MCF 10A (cell line): ENCODE measurements around the gene BSPRY. TPM values are rescaled to one million over a fixed set of nuclear protein-coding genes. Genes with fewer than 3 reads are reported as not detected.
"Not testable (repeated sequence)": the region's sequence is repeated elsewhere in the genome, so short reads cannot be mapped to it uniquely, and the experiment has no call there.

ENCODE experiments used
- BruUV-seq: library from RNA; stranded (reverse); fragments of 400-500 nt; replicated peaks from 2 replicates; lab custom pipeline; 2021; lab: Mats Ljungman, UMichigan
- CTCF ChIA-PET: fragments of 300-600 bp; sonication (Branson Sonifier 250); formaldehyde crosslinking; extraction: SDS; loops from one replicate; lab custom pipeline; 2021; ENCODE audit warnings: antibody characterized with exemption, inconsistent platforms; lab: Yijun Ruan, JAX
- POLR2A ChIA-PET: fragments of 300-600, 350-650 bp; sonication (Branson Sonifier 250); formaldehyde crosslinking; extraction: SDS; loops from one replicate; lab custom pipeline; 2020; ENCODE audit warnings: antibody characterized with exemption, inconsistent platforms; lab: Yijun Ruan, JAX
- DNase-seq: peaks from one replicate; pipeline ENCODE4 v3.0.0-alpha.2; 2018; ENCODE audit not compliant: unreplicated experiment
- H3K27ac Mint-ChIP-seq: one replicate; pipeline ENCODE4 v1.8.0; 2022; ENCODE audit warnings: mild to moderate bottlenecking, low read depth, mixed read lengths; ENCODE audit not compliant: unreplicated experiment
- H3K27me3 Mint-ChIP-seq: one replicate; pipeline ENCODE4 v1.8.0; 2022; ENCODE audit warnings: mixed read lengths; ENCODE audit not compliant: insufficient read depth, unreplicated experiment
- H3K36me3 Mint-ChIP-seq: one replicate; pipeline ENCODE4 v1.8.0; 2022; ENCODE audit warnings: mild to moderate bottlenecking, moderate library complexity, mixed read lengths; ENCODE audit not compliant: insufficient read depth, unreplicated experiment
- H3K4me1 Mint-ChIP-seq: one replicate; pipeline ENCODE4 v1.8.0; 2022; ENCODE audit warnings: mixed read lengths; ENCODE audit not compliant: insufficient read depth, unreplicated experiment
- H3K4me3 Mint-ChIP-seq: one replicate; pipeline ENCODE4 v1.8.0; 2022; ENCODE audit warnings: mild to moderate bottlenecking, moderate library complexity, mixed read lengths; ENCODE audit not compliant: unreplicated experiment
- H3K9me3 Mint-ChIP-seq: one replicate; pipeline ENCODE4 v1.8.0; 2022; ENCODE audit warnings: mixed read lengths; ENCODE audit not compliant: unreplicated experiment
- CTCF ChIP-seq: fragments of 200-600 bp; IDR thresholded peaks from one replicate; pipeline ENCODE4 v1.8.0; 2022; ENCODE audit warnings: antibody characterized with exemption, mild to moderate bottlenecking; ENCODE audit not compliant: unreplicated experiment
- intact Hi-C: fragments of 100-400 bp; cut with micrococcal nuclease; formaldehyde crosslinking; loops from 2 replicates; pipeline ENCODE4 v1.14.1; 2022
- total RNA-seq: library from RNA; stranded (reverse); gene quantifications from 2 replicates; pipeline ENCODE4 v1.2.3, GENCODE V29; 2022

Gene BSPRY
- total RNA-seq, 1 experiment from 2014 or later = 0.21 TPM

GRCh38 chr9:113363336-113363735 lies 14.0 kb downstream of the BSPRY start:
- CTCF ChIA-PET = interaction anchor here (0.6 kb wide), 3 partner anchors 139 to 311 kb away, joined by 3 read pairs; no protein-coding TSS in a partner anchor
- H3K4me1 Mint-ChIP-seq = peaks cover 15% of the 10 kb centered on the region
- POLR2A ChIA-PET = no interaction called here

GRCh38 chr9:113364951-113365350 lies 15.6 kb downstream of the BSPRY start:
- Mint-ChIP-seq H3K4me1 (peaks cover 15% of the 10 kb centered on the region), H3K27ac (no peak overlapping the region), H3K36me3 (no peaks in the 10 kb centered on the region), H3K9me3 (no peaks in the 10 kb centered on the region), H3K27me3 (no peaks in the 10 kb centered on the region), H3K4me3 (no peak overlapping the region)
- CTCF ChIA-PET = interaction anchor here (0.5 to 1.2 kb wide), 4 partner anchors 13 to 213 kb away, joined by 3 to 4 read pairs (median 3); no protein-coding TSS in a partner anchor
- TF ChIP-seq CTCF = no peak
- DNase-seq = no peak
- POLR2A ChIA-PET = no interaction called here
- BruUV-seq = no TSS peak
- intact Hi-C loops = no loop called here

More at GRCh38 chr9:113363336-113363735, 14.0 kb downstream of the BSPRY start:
- TF ChIP-seq CTCF = no peak
- H3K36me3 Mint-ChIP-seq = no peaks in the 10 kb centered on the region
- DNase-seq = no peak
- no peaks in the 10 kb centered on the region for H3K27me3 Mint-ChIP-seq
- no TSS peak for BruUV-seq
- H3K27ac Mint-ChIP-seq = no peak overlapping the region
- intact Hi-C loops = no loop called here
- no peaks in the 10 kb centered on the region for H3K9me3 Mint-ChIP-seq
- no peak overlapping the region for H3K4me3 Mint-ChIP-seq

GRCh38 chr9:113365652-113366051 lies 16.3 kb downstream of the BSPRY start:
- ChIA-PET CTCF (interaction anchor here (0.7 to 1.2 kb wide), 3 partner anchors 14 to 1676 kb away, joined by 3 to 4 read pairs (median 3); no protein-coding TSS in a partner anchor), POLR2A (interaction anchor here (0.7 to 1.4 kb wide), 2 partner anchors 36 to 90 kb away, joined by 3 read pairs; partner anchors contain the start of genes CDC26 and PRPF4)
- H3K27ac Mint-ChIP-seq = not testable (repeated sequence)

GRCh38 chr9:113368348-113368981 lies 19.1 kb downstream of the BSPRY start:
- no TSS peak for BruUV-seq
- CTCF ChIA-PET = interaction anchor here (1.1 kb wide), 1 partner anchor 286 kb away, joined by 3 read pairs; no protein-coding TSS in a partner anchor

More at GRCh38 chr9:113365652-113366051, 16.3 kb downstream of the BSPRY start:
- intact Hi-C loops, H3K27me3 Mint-ChIP-seq, BruUV-seq, H3K36me3 Mint-ChIP-seq, H3K9me3 Mint-ChIP-seq, H3K4me3 Mint-ChIP-seq: not testable (repeated sequence)
- DNase-seq = peak; percentile 42
- H3K4me1 Mint-ChIP-seq = peaks cover 15% of the 10 kb centered on the region

More at GRCh38 chr9:113368348-113368981, 19.1 kb downstream of the BSPRY start:
- Mint-ChIP-seq H3K27me3 (no peaks in the 10 kb centered on the region), H3K9me3 (no peaks in the 10 kb centered on the region), H3K27ac (no peak overlapping the region), H3K4me3 (no peak overlapping the region), H3K4me1 (peaks cover 9% of the 10 kb centered on the region), H3K36me3 (peaks cover 6% of the 10 kb centered on the region)
- POLR2A ChIA-PET = interaction anchor here (0.6 kb wide), 1 partner anchor 29 kb away, joined by 3 read pairs; no protein-coding TSS in a partner anchor
- DNase-seq = no peak
- intact Hi-C loops = no loop called here
- TF ChIP-seq CTCF = no peak
